Measurements from ENCODE around the gene SLC37A1.

DNA sequence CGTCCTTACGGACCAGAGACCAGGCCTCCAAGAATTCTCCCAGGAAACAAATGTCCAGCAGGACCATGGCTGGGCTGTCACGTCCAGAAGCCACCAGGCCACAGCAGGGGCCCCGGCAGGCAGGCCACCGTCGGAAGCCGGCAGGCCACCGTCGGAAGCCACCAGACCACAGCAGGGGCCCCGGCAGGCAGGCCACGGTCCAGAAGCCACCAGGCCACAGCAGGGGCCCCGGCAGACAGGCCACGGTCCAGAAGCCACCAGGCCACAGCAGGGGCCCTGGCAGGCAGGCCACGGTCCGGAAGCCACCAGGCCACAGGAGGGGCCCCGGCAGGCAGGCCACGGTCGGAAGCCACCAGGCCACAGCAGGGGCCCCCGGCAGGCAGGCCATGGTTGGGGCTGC lies 72.8 kb downstream of the SLC37A1 start:
- TF ChIP-seq, protein P1, sequence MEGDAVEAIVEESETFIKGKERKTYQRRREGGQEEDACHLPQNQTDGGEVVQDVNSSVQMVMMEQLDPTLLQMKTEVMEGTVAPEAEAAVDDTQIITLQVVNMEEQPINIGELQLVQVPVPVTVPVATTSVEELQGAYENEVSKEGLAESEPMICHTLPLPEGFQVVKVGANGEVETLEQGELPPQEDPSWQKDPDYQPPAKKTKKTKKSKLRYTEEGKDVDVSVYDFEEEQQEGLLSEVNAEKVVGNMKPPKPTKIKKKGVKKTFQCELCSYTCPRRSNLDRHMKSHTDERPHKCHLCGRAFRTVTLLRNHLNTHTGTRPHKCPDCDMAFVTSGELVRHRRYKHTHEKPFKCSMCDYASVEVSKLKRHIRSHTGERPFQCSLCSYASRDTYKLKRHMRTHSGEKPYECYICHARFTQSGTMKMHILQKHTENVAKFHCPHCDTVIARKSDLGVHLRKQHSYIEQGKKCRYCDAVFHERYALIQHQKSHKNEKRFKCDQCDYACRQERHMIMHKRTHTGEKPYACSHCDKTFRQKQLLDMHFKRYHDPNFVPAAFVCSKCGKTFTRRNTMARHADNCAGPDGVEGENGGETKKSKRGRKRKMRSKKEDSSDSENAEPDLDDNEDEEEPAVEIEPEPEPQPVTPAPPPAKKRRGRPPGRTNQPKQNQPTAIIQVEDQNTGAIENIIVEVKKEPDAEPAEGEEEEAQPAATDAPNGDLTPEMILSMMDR (IDR thresholded peaks at IDR 0.05; ENCODE audit: borderline replicate concordance, extremely low read depth, low read length, poor library complexity, severe bottlenecking), result no peak
- TF ChIP-seq EZH2 (IDR thresholded peaks at IDR 0.05; ENCODE audit: borderline replicate concordance, low read depth, low read length, severe bottlenecking), result no peak
